ENCODE measurements around the gene CROCC2. TPM values are rescaled to one million over a fixed set of nuclear protein-coding genes. Genes with fewer than 3 reads are reported as not detected.
"Not testable (repeated sequence)": the region's sequence is repeated elsewhere in the genome, so short reads cannot be mapped to it uniquely, and the experiment has no call there.

CROCC2 gene
- total RNA-seq, 4 donors from 2014 or later: 0.27 to 0.83 TPM; not detected in 2

DNA sequence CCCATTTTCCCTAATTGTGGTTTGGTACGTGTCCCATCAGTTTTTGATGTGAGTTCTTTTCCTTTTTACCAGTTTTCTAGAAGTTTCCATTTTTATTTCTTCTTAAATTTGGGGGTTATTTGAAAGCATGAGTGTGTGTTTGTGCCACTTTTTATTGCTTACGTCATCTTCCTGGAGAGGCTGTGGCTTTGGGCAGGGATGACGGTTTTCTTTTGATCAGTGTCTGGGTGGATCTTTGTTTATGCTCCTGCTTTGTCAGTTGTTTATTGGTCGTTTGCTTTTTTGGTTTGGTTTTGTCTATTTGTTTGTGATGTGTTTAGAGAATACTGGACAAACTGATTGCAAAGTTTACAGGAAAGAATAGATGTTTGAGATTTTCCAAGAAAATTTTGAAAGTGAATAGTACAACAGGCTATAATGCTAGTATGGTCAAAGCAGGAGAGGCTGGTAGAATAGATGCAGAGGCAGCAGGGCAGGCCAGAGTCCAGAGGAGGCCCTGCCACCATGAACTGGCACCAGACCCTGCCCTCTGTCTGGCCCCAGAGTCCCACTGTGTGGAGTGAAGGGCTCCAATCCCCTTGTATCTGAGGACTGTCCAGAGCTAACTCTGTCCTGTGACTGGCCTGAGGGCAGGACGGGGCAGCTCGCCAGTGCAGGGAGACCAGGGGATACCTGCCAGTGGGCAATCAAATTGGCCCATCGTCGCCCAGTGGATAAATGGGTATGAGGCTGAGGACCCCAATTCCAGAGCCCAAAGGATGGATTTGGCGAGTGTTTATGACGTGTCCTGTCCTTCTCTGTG, 68.8 kb downstream of the CROCC2 start:
- Histone ChIP-seq H3K9me3 (no peaks in the 10 kb centered on the region), H3K36me3 (no peaks in the 10 kb centered on the region), H3K27me3 (no peaks in the 10 kb centered on the region), H3K4me1 (no peaks in the 10 kb centered on the region), H3K4me3 (no peak overlapping the region), H3K27ac (no peak overlapping the region)
- TF ChIP-seq CTCF (IDR thresholded peaks at IDR 0.05): no peak
- TF ChIP-seq POLR2A (IDR thresholded peaks at IDR 0.05): no peak
- DNase-seq: no peak

- H3K27ac ChIP-seq, DNase-seq, H3K36me3 ChIP-seq, H3K9me3 ChIP-seq, H3K4me3 ChIP-seq, H3K4me1 ChIP-seq, H3K27me3 ChIP-seq: not testable (repeated sequence)
Measured at GRCh38 chr2:240975903-240976302, 69.8 kb downstream of the CROCC2 start.

DNA sequence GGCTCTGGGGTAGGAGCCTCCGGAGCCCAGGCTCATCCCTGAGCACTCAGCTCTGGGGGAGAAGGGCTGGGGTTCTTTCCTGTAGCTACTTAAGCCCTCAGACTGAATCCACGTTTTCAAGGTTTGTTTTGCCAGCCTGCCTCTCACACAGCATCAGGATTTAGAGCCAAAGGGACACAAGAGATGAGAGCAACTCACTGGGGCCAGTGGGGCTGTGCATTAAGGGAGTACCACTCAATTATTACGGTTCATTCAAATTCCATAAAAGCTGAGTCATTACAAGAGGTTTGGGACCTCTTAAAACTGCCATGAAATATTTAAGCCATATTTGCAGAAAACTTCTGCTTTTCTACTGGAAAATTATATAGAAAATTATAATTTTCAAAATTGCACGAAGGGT, 75.1 kb downstream of the CROCC2 start:
- H3K4me1 ChIP-seq: no peaks in the 10 kb centered on the region
- no peak for TF ChIP-seq CTCF (IDR thresholded peaks at IDR 0.05)
- TF ChIP-seq POLR2A (IDR thresholded peaks at IDR 0.05): no peak
- no peaks in the 10 kb centered on the region for H3K9me3 ChIP-seq
- no peaks in the 10 kb centered on the region for H3K27me3 ChIP-seq
- no peak for DNase-seq
- no peak overlapping the region for H3K27ac ChIP-seq
- no peak overlapping the region for H3K4me3 ChIP-seq
- H3K36me3 ChIP-seq: no peaks in the 10 kb centered on the region

GRCh38 chr2:240981871-240982800, 76.0 kb downstream of the CROCC2 start:
- Histone ChIP-seq H3K9me3 (no peaks in the 10 kb centered on the region), H3K4me1 (no peaks in the 10 kb centered on the region), H3K36me3 (no peaks in the 10 kb centered on the region), H3K27me3 (no peaks in the 10 kb centered on the region), H3K27ac (no peak overlapping the region), H3K4me3 (no peak overlapping the region)
- DNase-seq: peak in 1 of 3 donors; percentile 32
- TF ChIP-seq POLR2A (IDR thresholded peaks at IDR 0.05) (no peak), CTCF (IDR thresholded peaks at IDR 0.05) (no peak)

- Histone ChIP-seq H3K36me3 (no peaks in the 10 kb centered on the region), H3K27me3 (no peaks in the 10 kb centered on the region), H3K4me1 (peaks cover 0 to 7% (median 0%) of the 10 kb centered on the region in 4 donors), H3K4me3 (no peak overlapping the region), H3K27ac (no peak overlapping the region), H3K9me3 (no peaks in the 10 kb centered on the region)
- TF ChIP-seq POLR2A (IDR thresholded peaks at IDR 0.05) (no peak), CTCF (IDR thresholded peaks at IDR 0.05) (no peak)
- no peak for DNase-seq
Measured at GRCh38 chr2:240982821-240983281, 76.7 kb downstream of the CROCC2 start.

All from Peyer's patch (tissue), 4 donors.